ENCODE results near the gene MPRIP. TPM values are rescaled to one million over a fixed set of nuclear protein-coding genes. Genes with fewer than 3 reads are reported as not detected.

The MPRIP gene
- total and polyA plus RNA-seq, 4 donors: 121 to 342 (median 175) TPM

DNA sequence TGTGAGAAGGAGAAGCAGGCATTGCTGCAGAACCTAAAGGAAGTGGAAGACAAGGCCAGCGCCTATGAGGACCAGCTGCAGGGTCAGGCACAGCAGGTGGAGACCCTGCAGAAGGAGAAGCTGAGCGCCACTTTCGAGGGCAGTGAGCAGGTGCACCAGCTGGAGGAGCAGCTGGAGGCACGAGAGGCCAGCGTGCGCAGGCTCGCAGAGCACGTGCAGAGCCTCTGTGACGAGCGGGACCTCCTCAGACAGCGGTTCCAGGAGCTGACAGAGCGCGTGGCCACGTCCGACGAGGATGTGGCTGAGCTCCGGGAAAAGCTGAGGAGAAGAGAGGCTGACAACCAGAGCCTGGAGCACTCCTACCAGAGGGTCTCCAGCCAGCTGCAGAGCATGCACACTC is 122.4 kb downstream of the MPRIP start:
- no peaks in the 10 kb centered on the region for H3K27me3 ChIP-seq (ENCODE audit: control insufficient read depth in 3 of 3, insufficient read depth in 3 of 3, low read length in 2 of 3)
- DNase-seq (no peak), ATAC-seq (ENCODE audit: insufficient read depth, low FRiP score) (no peak)
- H3K4me1 ChIP-seq (ENCODE audit: control insufficient read depth in 5 of 5, insufficient read depth in 5 of 5, low read length in 5 of 5): peaks cover 0 to 6% (median 0%) of the 10 kb centered on the region in 5 donors
- TF ChIP-seq, protein P1, sequence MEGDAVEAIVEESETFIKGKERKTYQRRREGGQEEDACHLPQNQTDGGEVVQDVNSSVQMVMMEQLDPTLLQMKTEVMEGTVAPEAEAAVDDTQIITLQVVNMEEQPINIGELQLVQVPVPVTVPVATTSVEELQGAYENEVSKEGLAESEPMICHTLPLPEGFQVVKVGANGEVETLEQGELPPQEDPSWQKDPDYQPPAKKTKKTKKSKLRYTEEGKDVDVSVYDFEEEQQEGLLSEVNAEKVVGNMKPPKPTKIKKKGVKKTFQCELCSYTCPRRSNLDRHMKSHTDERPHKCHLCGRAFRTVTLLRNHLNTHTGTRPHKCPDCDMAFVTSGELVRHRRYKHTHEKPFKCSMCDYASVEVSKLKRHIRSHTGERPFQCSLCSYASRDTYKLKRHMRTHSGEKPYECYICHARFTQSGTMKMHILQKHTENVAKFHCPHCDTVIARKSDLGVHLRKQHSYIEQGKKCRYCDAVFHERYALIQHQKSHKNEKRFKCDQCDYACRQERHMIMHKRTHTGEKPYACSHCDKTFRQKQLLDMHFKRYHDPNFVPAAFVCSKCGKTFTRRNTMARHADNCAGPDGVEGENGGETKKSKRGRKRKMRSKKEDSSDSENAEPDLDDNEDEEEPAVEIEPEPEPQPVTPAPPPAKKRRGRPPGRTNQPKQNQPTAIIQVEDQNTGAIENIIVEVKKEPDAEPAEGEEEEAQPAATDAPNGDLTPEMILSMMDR (IDR thresholded peaks at IDR 0.05; ENCODE audit: control extremely low read depth, extremely low read depth): no peak
- no peaks in the 10 kb centered on the region for H3K9me3 ChIP-seq (ENCODE audit: control insufficient read depth in 4 of 4, insufficient read depth in 3 of 4, low read length in 3 of 4)
- peaks cover 21 to 73% (median 68%) of the 10 kb centered on the region in 4 donors for H3K36me3 ChIP-seq (ENCODE audit: control insufficient read depth in 4 of 4, insufficient read depth in 4 of 4, low read length in 4 of 4)
- H3K27ac ChIP-seq (ENCODE audit: low read depth in 1 of 2, low read length in 1 of 2): no peak overlapping the region
- H3K4me3 ChIP-seq: no peak overlapping the region
- no peak overlapping the region for H3K9ac ChIP-seq (ENCODE audit: insufficient read depth in 1 of 2, low read length in 2 of 2)
- 95 to 97% methylated on average over 17 of the region's 17 CpGs for WGBS, 2 donors

DNA sequence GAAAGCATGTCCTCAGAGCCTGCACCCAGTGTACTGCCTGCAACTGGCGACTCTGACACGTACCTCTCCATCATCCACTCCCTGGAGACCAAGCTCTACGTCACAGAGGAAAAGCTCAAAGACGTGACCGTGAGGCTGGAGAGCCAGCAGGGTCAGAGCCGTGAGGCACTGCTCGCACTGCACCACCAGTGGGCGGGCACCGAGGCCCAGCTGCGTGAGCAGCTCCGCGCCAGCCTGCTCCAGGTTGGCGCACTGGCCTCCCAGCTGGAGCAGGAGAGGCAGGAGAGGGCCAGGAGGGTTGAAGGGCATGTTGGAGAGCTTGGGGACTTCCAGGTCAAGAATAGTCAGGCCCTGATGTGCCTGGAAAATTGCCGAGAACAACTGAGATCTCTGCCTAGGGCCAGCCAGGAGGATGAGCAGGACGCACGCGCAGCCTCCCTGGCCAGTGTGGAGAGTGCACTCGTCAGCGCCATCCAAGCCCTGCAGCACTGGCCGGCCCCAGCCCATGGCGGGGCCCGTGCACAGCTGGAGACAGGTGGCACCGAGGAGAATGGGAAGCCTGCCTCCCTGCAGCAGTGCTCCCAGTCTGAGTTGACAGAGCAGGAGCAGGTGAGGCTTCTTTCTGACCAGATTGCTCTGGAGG is 123.5 kb downstream of the MPRIP start:
- ATAC-seq (ENCODE audit: insufficient read depth, low FRiP score): no peak
- H3K4me3 ChIP-seq: no peak overlapping the region
- 93 to 97% methylated on average over 23 of the region's 23 CpGs for WGBS, 2 donors

DNA sequence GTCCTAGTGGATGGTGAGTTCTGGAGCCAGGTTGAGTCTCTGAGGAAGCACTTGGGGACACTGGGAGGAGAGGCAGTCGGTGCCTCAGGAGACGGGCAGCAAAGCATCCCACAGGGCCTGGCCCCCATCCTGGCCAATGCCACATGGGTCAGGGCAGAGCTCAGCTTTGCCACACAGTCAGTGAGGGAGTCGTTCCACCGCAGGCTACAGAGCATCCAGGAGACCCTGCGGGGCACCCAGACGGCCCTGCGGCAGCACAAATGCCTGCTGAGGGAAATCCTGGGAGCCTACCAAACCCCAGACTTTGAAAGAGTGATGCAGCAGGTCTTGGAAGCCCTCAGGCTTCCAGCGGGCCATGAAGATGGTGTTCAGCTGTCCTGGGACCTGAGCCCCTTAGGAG is 124.2 kb downstream of the MPRIP start:
- H3K27me3 ChIP-seq (ENCODE audit: control insufficient read depth in 3 of 3, insufficient read depth in 3 of 3, low read length in 2 of 3): no peaks in the 10 kb centered on the region
- peaks cover 21 to 66% (median 58%) of the 10 kb centered on the region in 4 donors for H3K36me3 ChIP-seq (ENCODE audit: control insufficient read depth in 4 of 4, insufficient read depth in 4 of 4, low read length in 4 of 4)
- DNase-seq: no peak
- no peak overlapping the region for H3K27ac ChIP-seq (ENCODE audit: low read depth in 1 of 2, low read length in 1 of 2)
- no peak overlapping the region for H3K4me3 ChIP-seq
- no peak for ATAC-seq (ENCODE audit: insufficient read depth, low FRiP score)
- H3K4me1 ChIP-seq (ENCODE audit: control insufficient read depth in 5 of 5, insufficient read depth in 5 of 5, low read length in 5 of 5): peaks cover 0 to 13% (median 7%) of the 10 kb centered on the region in 5 donors
- TF ChIP-seq, protein P1 (IDR thresholded peaks at IDR 0.05; ENCODE audit: control extremely low read depth, extremely low read depth): no peak
- H3K9me3 ChIP-seq (ENCODE audit: control insufficient read depth in 4 of 4, insufficient read depth in 3 of 4, low read length in 3 of 4): no peaks in the 10 kb centered on the region
- 93 to 96% methylated on average over 8 of the region's 8 CpGs for WGBS, 2 donors
- H3K9ac ChIP-seq (ENCODE audit: insufficient read depth in 1 of 2, low read length in 2 of 2): no peak overlapping the region

More for the DNA sequence above, 123.5 kb downstream of the MPRIP start:
- no peaks in the 10 kb centered on the region for H3K27me3 ChIP-seq (ENCODE audit: control insufficient read depth in 3 of 3, insufficient read depth in 3 of 3, low read length in 2 of 3)
- H3K36me3 ChIP-seq (ENCODE audit: control insufficient read depth in 4 of 4, insufficient read depth in 4 of 4, low read length in 4 of 4): peaks cover 21 to 71% (median 62%) of the 10 kb centered on the region in 4 donors
- peaks cover 0 to 6% (median 2%) of the 10 kb centered on the region in 5 donors for H3K4me1 ChIP-seq (ENCODE audit: control insufficient read depth in 5 of 5, insufficient read depth in 5 of 5, low read length in 5 of 5)
- TF ChIP-seq, protein P1 (IDR thresholded peaks at IDR 0.05; ENCODE audit: control extremely low read depth, extremely low read depth): no peak
- H3K27ac ChIP-seq (ENCODE audit: low read depth in 1 of 2, low read length in 1 of 2): no peak overlapping the region
- DNase-seq: no peak
- no peak overlapping the region for H3K9ac ChIP-seq (ENCODE audit: insufficient read depth in 1 of 2, low read length in 2 of 2)
- H3K9me3 ChIP-seq (ENCODE audit: control insufficient read depth in 4 of 4, insufficient read depth in 3 of 4, low read length in 3 of 4): no peaks in the 10 kb centered on the region

All from lung (tissue), 12 donors.